ENCODE measurements around the gene SRRM4.

The SRRM4 gene

GRCh38 chr12:119195256-119195655 lies 213.9 kb downstream of the SRRM4 start:
- H3K4me3 ChIP-seq (ENCODE audit: control insufficient read depth, low read depth, low read length), result no peak overlapping the region
- TF ChIP-seq CTCF (conservative IDR thresholded peaks at IDR 0.05; ENCODE audit: control insufficient read depth, insufficient read depth, low read depth, low read length), result no peak
- no peak for DNase-seq (ENCODE audit: low read depth)

- no peak for DNase-seq (ENCODE audit: low read depth)
- no peak for TF ChIP-seq CTCF (conservative IDR thresholded peaks at IDR 0.05; ENCODE audit: control insufficient read depth, insufficient read depth, low read depth, low read length)
- H3K4me3 ChIP-seq (ENCODE audit: control insufficient read depth, low read depth, low read length), result no peak overlapping the region
Observed at GRCh38 chr12:119198440-119198839, 217.1 kb downstream of the SRRM4 start.

GRCh38 chr12:119200601-119201000 lies 219.3 kb downstream of the SRRM4 start:
- TF ChIP-seq CTCF (conservative IDR thresholded peaks at IDR 0.05; ENCODE audit: control insufficient read depth, insufficient read depth, low read depth, low read length), result no peak
- no peak overlapping the region for H3K4me3 ChIP-seq (ENCODE audit: control insufficient read depth, low read depth, low read length)
- no peak for DNase-seq (ENCODE audit: low read depth)

GRCh38 chr12:119201789-119202543 lies 220.6 kb downstream of the SRRM4 start:
- DNase-seq (ENCODE audit: low read depth), result no peak
- no peak for TF ChIP-seq CTCF (conservative IDR thresholded peaks at IDR 0.05; ENCODE audit: control insufficient read depth, insufficient read depth, low read depth, low read length)
- H3K4me3 ChIP-seq (ENCODE audit: control insufficient read depth, low read depth, low read length), result no peak overlapping the region

GRCh38 chr12:119202544-119202943 lies 221.2 kb downstream of the SRRM4 start:
- TF ChIP-seq CTCF (conservative IDR thresholded peaks at IDR 0.05; ENCODE audit: control insufficient read depth, insufficient read depth, low read depth, low read length), result no peak
- H3K4me3 ChIP-seq (ENCODE audit: control insufficient read depth, low read depth, low read length), result no peak overlapping the region
- no peak for DNase-seq (ENCODE audit: low read depth)

GRCh38 chr12:119204131-119204530 lies 222.8 kb downstream of the SRRM4 start:
- no peak for DNase-seq (ENCODE audit: low read depth)
- H3K4me3 ChIP-seq (ENCODE audit: control insufficient read depth, low read depth, low read length), result no peak overlapping the region
- no peak for TF ChIP-seq CTCF (conservative IDR thresholded peaks at IDR 0.05; ENCODE audit: control insufficient read depth, insufficient read depth, low read depth, low read length)

Measured in fibroblast of mammary gland (primary cell).